Measurements from ENCODE around the gene ELMO2. TPM values are rescaled to one million over a fixed set of nuclear protein-coding genes. Genes with fewer than 3 reads are reported as not detected.

The ELMO2 gene
- total RNA-seq, 1 experiment from 2014 or later = 38.5 TPM

DNA sequence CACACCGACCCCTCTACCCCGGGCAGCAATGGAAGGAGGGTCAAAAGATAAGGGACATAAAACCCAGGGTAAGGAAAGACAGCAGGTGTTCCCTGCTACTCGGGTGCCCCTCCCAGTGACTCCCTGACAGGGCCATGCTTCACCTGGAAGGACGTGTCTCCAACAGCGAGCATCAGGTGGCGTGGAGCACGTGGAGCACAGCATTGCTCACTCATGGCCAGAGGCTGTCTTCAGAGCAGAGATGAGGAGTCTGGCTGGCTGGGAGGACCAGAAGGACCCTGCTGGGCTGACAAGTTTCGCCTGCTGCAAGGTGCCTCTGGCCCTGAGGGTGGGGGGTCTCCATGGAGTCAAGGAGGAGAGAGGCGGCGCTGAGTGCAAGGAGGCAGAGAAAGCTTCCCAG, 82.9 kb downstream of the ELMO2 start:
- intact Hi-C loops (cut with micrococcal nuclease; ENCODE audit: unreplicated experiment) = no loop called here
- Histone ChIP-seq H3K4me1 (ENCODE audit: insufficient read depth, low read length, poor library complexity, severe bottlenecking) (no peaks in the 10 kb centered on the region), H3K36me3 (ENCODE audit: insufficient read depth, low read length, poor library complexity, severe bottlenecking) (no peaks in the 10 kb centered on the region), H3K4me3 (ENCODE audit: low read depth, low read length, poor library complexity, severe bottlenecking) (no peak overlapping the region), H3K27me3 (replicated peaks; ENCODE audit: insufficient read depth, low read depth, low read length, poor library complexity) (peaks cover 10% of the 10 kb centered on the region), H3K9me3 (ENCODE audit: low read depth, low read length, poor library complexity, severe bottlenecking) (no peaks in the 10 kb centered on the region), H3K27ac (ENCODE audit: low read depth, low read length, poor library complexity, severe bottlenecking) (no peak overlapping the region)
- BruUV-seq (replicated peaks) = no TSS peak
- TF ChIP-seq, protein P1, sequence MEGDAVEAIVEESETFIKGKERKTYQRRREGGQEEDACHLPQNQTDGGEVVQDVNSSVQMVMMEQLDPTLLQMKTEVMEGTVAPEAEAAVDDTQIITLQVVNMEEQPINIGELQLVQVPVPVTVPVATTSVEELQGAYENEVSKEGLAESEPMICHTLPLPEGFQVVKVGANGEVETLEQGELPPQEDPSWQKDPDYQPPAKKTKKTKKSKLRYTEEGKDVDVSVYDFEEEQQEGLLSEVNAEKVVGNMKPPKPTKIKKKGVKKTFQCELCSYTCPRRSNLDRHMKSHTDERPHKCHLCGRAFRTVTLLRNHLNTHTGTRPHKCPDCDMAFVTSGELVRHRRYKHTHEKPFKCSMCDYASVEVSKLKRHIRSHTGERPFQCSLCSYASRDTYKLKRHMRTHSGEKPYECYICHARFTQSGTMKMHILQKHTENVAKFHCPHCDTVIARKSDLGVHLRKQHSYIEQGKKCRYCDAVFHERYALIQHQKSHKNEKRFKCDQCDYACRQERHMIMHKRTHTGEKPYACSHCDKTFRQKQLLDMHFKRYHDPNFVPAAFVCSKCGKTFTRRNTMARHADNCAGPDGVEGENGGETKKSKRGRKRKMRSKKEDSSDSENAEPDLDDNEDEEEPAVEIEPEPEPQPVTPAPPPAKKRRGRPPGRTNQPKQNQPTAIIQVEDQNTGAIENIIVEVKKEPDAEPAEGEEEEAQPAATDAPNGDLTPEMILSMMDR (conservative IDR thresholded peaks at IDR 0.05; ENCODE audit: low read depth, low read length) = no peak
- TF ChIP-seq EZH2 (IDR thresholded peaks at IDR 0.05; ENCODE audit: borderline replicate concordance, low read depth, low read length, poor library complexity, severe bottlenecking) = no peak
- DNase-seq (ENCODE audit: low spot score) = no peak
- ChIA-PET CTCF (no interaction called here), POLR2A (ENCODE audit: low non-redundant PET) (no interaction called here)

DNA sequence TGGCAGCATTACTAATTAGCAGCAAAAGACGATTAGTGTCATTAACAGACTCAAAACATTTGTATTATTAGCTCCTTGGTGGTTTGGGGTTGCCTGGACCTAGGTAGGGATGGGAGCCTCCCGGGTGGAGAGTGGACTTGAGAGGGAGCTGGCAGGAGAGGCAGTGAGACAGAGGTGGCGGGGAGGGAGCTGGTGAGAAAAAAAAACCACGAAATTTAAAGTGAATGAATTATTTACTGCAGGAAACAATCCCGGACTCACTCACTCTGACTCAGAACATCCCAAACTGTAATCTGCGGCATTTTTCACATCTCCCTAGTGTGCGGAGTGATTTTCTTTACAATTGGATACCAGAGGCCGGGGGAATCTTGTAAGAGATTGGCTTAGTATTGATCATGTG, 83.8 kb downstream of the ELMO2 start:
- CTCF ChIA-PET = no interaction called here
- Histone ChIP-seq H3K36me3 (ENCODE audit: insufficient read depth, low read length, poor library complexity, severe bottlenecking) (no peaks in the 10 kb centered on the region), H3K9me3 (ENCODE audit: low read depth, low read length, poor library complexity, severe bottlenecking) (no peaks in the 10 kb centered on the region), H3K4me1 (ENCODE audit: insufficient read depth, low read length, poor library complexity, severe bottlenecking) (no peaks in the 10 kb centered on the region), H3K27me3 (replicated peaks; ENCODE audit: insufficient read depth, low read depth, low read length, poor library complexity) (peaks cover 10% of the 10 kb centered on the region), H3K4me3 (ENCODE audit: low read depth, low read length, poor library complexity, severe bottlenecking) (no peak overlapping the region), H3K27ac (ENCODE audit: low read depth, low read length, poor library complexity, severe bottlenecking) (no peak overlapping the region)
- BruUV-seq (replicated peaks) = no TSS peak
- POLR2A ChIA-PET (ENCODE audit: low non-redundant PET) = no interaction called here
- no peak for TF ChIP-seq EZH2 (IDR thresholded peaks at IDR 0.05; ENCODE audit: borderline replicate concordance, low read depth, low read length, poor library complexity, severe bottlenecking)
- TF ChIP-seq, protein P1 (conservative IDR thresholded peaks at IDR 0.05; ENCODE audit: low read depth, low read length) = no peak
- intact Hi-C loops (cut with micrococcal nuclease; ENCODE audit: unreplicated experiment) = no loop called here
- no peak for DNase-seq (ENCODE audit: low spot score)

DNA sequence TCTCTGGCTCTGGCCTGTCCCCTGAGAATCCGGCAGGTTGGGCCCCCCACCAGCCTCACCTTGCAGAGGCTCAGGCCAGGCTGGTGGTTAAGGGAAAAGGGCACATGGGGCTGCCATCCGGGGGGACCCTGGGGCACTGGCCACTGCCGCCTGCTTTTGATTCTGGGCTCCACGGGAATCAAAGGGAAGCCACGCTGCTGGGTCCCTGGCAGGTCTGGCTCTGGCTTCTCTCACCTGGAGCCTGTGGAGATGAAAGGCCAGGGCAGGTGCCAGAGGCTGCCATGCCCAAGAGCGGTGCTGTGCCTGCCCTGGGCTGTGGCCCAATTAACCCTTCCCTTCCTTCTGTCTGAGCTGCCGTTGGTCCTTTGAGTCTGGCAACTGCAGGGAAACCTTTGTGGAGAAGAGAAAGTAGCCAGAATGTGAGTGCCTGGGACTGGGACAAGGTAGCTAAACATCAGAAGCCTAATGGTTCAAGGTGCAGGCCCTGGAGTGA, 88.7 kb downstream of the ELMO2 start:
- intact Hi-C loops (cut with micrococcal nuclease; ENCODE audit: unreplicated experiment) = no loop called here

DNA sequence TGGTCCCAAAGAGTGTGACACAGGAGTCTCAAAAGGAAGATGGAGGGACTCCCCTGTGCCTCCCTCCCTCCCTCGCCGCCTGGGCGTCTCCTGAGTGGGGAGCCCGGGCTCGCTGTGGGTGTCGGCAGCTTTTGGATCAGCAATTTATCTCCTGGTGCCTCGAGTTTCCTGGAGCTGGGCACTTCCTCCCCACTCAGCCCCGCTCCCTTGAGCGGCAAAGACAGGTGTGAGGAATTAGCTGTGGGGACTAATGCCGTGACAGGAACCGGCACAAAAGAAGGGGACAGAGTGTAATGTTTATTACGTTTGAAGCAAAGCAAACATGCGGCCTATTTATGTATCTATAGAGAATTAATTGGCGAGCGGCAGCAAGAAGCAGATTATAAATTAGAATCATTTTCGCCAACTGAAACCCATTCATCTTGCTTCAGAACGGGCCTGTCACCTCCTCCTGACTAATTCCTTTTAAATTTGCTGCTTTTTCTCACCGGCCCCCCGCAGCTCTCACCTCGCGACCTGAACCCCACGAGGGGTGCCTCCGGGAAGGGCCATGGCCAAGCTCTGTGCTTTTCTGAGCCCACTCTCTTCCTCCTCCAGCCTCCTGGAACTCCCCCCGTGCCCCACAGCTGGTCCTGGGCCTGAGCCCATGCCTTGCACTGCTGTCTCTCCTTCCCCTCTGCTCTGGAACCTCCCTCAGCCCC, 89.3 kb downstream of the ELMO2 start:
- H3K27ac ChIP-seq (ENCODE audit: low read depth, low read length, poor library complexity, severe bottlenecking) = no peak overlapping the region
- peaks cover 52% of the 10 kb centered on the region for H3K27me3 ChIP-seq (replicated peaks; ENCODE audit: insufficient read depth, low read depth, low read length, poor library complexity)
- CTCF ChIA-PET = no interaction called here
- BruUV-seq (replicated peaks) = no TSS peak
- H3K9me3 ChIP-seq (ENCODE audit: low read depth, low read length, poor library complexity, severe bottlenecking) = no peaks in the 10 kb centered on the region
- intact Hi-C loops (cut with micrococcal nuclease; ENCODE audit: unreplicated experiment) = no loop called here
- POLR2A ChIA-PET (ENCODE audit: low non-redundant PET) = no interaction called here
- TF ChIP-seq, protein P1 (conservative IDR thresholded peaks at IDR 0.05; ENCODE audit: low read depth, low read length) = no peak
- TF ChIP-seq EZH2 (IDR thresholded peaks at IDR 0.05; ENCODE audit: borderline replicate concordance, low read depth, low read length, poor library complexity, severe bottlenecking) = no peak
- DNase-seq (ENCODE audit: low spot score) = no peak
- H3K36me3 ChIP-seq (ENCODE audit: insufficient read depth, low read length, poor library complexity, severe bottlenecking) = no peaks in the 10 kb centered on the region
- H3K4me3 ChIP-seq (ENCODE audit: low read depth, low read length, poor library complexity, severe bottlenecking) = no peak overlapping the region
- no peaks in the 10 kb centered on the region for H3K4me1 ChIP-seq (ENCODE audit: insufficient read depth, low read length, poor library complexity, severe bottlenecking)

More for the DNA sequence above, 88.7 kb downstream of the ELMO2 start:
- H3K27me3 ChIP-seq (replicated peaks; ENCODE audit: insufficient read depth, low read depth, low read length, poor library complexity) = peaks cover 46% of the 10 kb centered on the region
- no peaks in the 10 kb centered on the region for H3K4me1 ChIP-seq (ENCODE audit: insufficient read depth, low read length, poor library complexity, severe bottlenecking)
- DNase-seq (ENCODE audit: low spot score) = no peak
- ChIA-PET CTCF (no interaction called here), POLR2A (ENCODE audit: low non-redundant PET) (no interaction called here)
- BruUV-seq (replicated peaks) = no TSS peak
- H3K36me3 ChIP-seq (ENCODE audit: insufficient read depth, low read length, poor library complexity, severe bottlenecking) = no peaks in the 10 kb centered on the region
- H3K27ac ChIP-seq (ENCODE audit: low read depth, low read length, poor library complexity, severe bottlenecking) = no peak overlapping the region
- no peaks in the 10 kb centered on the region for H3K9me3 ChIP-seq (ENCODE audit: low read depth, low read length, poor library complexity, severe bottlenecking)
- H3K4me3 ChIP-seq (ENCODE audit: low read depth, low read length, poor library complexity, severe bottlenecking) = no peak overlapping the region
- no peak for TF ChIP-seq EZH2 (IDR thresholded peaks at IDR 0.05; ENCODE audit: borderline replicate concordance, low read depth, low read length, poor library complexity, severe bottlenecking)

All from A673 (cell line).